NT2/D1 (cell line): ENCODE results near the gene CAPZA3.
"Not testable (repeated sequence)": the region's sequence is repeated elsewhere in the genome, so short reads cannot be mapped to it uniquely, and the experiment has no call there.

ENCODE experiments used
- DNase-seq: peaks from one replicate; pipeline ENCODE4 v3.0.0-alpha.2; 2011; ENCODE audit warnings: low read depth, low spot score
- H3K27me3 ChIP-seq: 2 replicates; pipeline ENCODE4 v1.6.0; 2011; ENCODE audit warnings: mild to moderate bottlenecking; ENCODE audit not compliant: insufficient read length, insufficient read depth
- H3K36me3 ChIP-seq: 2 replicates; pipeline ENCODE4 v1.6.1; 2011; ENCODE audit warnings: mild to moderate bottlenecking, low read length, mixed read lengths; ENCODE audit not compliant: insufficient read depth, insufficient read length
- H3K4me1 ChIP-seq: 2 replicates; pipeline ENCODE4 v1.5.1; 2011; ENCODE audit not compliant: insufficient read depth, insufficient read length
- H3K4me3 ChIP-seq: 2 replicates; pipeline ENCODE4 v1.5.1; 2011; ENCODE audit warnings: low read depth; ENCODE audit not compliant: insufficient read length
- H3K9ac ChIP-seq: 2 replicates; pipeline ENCODE4 v1.6.0; 2011; ENCODE audit warnings: low read depth; ENCODE audit not compliant: insufficient read length
- H3K9me3 ChIP-seq: 2 replicates; pipeline ENCODE4 v1.5.1; 2011; ENCODE audit warnings: mild to moderate bottlenecking, low read length; ENCODE audit not compliant: insufficient read depth
- SUZ12 ChIP-seq: IDR thresholded peaks from 2 replicates; pipeline ENCODE4 v1.6.1; 2011; ENCODE audit not compliant: insufficient read length, insufficient read depth; ENCODE audit errors: extremely low read depth
- YY1 ChIP-seq: IDR thresholded peaks from 2 replicates; pipeline ENCODE4 v1.6.1; 2011; ENCODE audit not compliant: insufficient read length, insufficient read depth
- ZNF274 ChIP-seq: IDR thresholded peaks from 2 replicates; pipeline ENCODE4 v1.6.1; 2011; ENCODE audit warnings: mild to moderate bottlenecking, low read depth, low read length

CAPZA3 gene

GRCh38 chr12:18737819-18738218 is at the start of gene CAPZA3, which contains the start of gene PLCZ1:
Gene CAPZA3 (plus strand): TSS chr12:18738119. CDS start chr12:18738269, 150 bp downstream.
Gene PLCZ1 (minus strand): TSS chr12:18738012. CDS start chr12:18737371, 641 bp downstream.
- Histone ChIP-seq H3K27me3 (no peaks in the 10 kb centered on the region), H3K9ac (no peak within 1 kb of the TSS), H3K9me3 (peaks cover 21% of the 10 kb centered on the region), H3K4me1 (no peaks in the 10 kb centered on the region), H3K4me3 (no peak within 1 kb of the TSS), H3K36me3 (no peaks in the 10 kb centered on the region)
- no peak for DNase-seq
- no peak for TF ChIP-seq ZNF274
- TF ChIP-seq SUZ12: no peak
- no peak for TF ChIP-seq YY1

GRCh38 chr12:18689771-18690170 is 48.1 kb upstream of the CAPZA3 start:
- Histone ChIP-seq H3K4me1 (no peaks in the 10 kb centered on the region), H3K9me3 (no peaks in the 10 kb centered on the region), H3K9ac (no peak overlapping the region), H3K4me3 (no peak overlapping the region), H3K27me3 (no peaks in the 10 kb centered on the region), H3K36me3 (no peaks in the 10 kb centered on the region)
- DNase-seq: no peak
- TF ChIP-seq YY1 (no peak), SUZ12 (no peak), ZNF274 (no peak)

- Histone ChIP-seq H3K9me3 (no peaks in the 10 kb centered on the region), H3K4me3 (no peak overlapping the region), H3K9ac (no peak overlapping the region), H3K4me1 (no peaks in the 10 kb centered on the region), H3K36me3 (no peaks in the 10 kb centered on the region), H3K27me3 (no peaks in the 10 kb centered on the region)
- DNase-seq: peak; percentile 20
- TF ChIP-seq ZNF274: no peak
- no peak for TF ChIP-seq SUZ12
- no peak for TF ChIP-seq YY1
Observed at GRCh38 chr12:18690653-18691052, 47.3 kb upstream of the CAPZA3 start.

GRCh38 chr12:18693986-18694385 is 43.9 kb upstream of the CAPZA3 start:
- not testable (repeated sequence) for H3K27me3 ChIP-seq, H3K9me3 ChIP-seq, H3K4me1 ChIP-seq, H3K9ac ChIP-seq, H3K36me3 ChIP-seq, DNase-seq, H3K4me3 ChIP-seq

- Histone ChIP-seq H3K9me3 (no peaks in the 10 kb centered on the region), H3K4me1 (no peaks in the 10 kb centered on the region), H3K4me3 (no peak overlapping the region), H3K36me3 (no peaks in the 10 kb centered on the region), H3K9ac (no peak overlapping the region), H3K27me3 (no peaks in the 10 kb centered on the region)
- no peak for DNase-seq
- TF ChIP-seq SUZ12 (no peak), YY1 (no peak), ZNF274 (no peak)
Observed at GRCh38 chr12:18696971-18697602, 40.8 kb upstream of the CAPZA3 start.

GRCh38 chr12:18700271-18700670 is 37.6 kb upstream of the CAPZA3 start:
- Histone ChIP-seq H3K9me3 (no peaks in the 10 kb centered on the region), H3K36me3 (no peaks in the 10 kb centered on the region), H3K27me3 (no peaks in the 10 kb centered on the region), H3K4me1 (no peaks in the 10 kb centered on the region), H3K4me3 (no peak overlapping the region), H3K9ac (no peak overlapping the region)
- TF ChIP-seq SUZ12: no peak
- no peak for TF ChIP-seq ZNF274
- no peak for TF ChIP-seq YY1
- DNase-seq: peak; percentile 30

- peaks cover 7% of the 10 kb centered on the region for H3K9me3 ChIP-seq
- H3K27me3 ChIP-seq: no peaks in the 10 kb centered on the region
- DNase-seq: no peak
Observed at GRCh38 chr12:18703321-18703720, 34.6 kb upstream of the CAPZA3 start.

GRCh38 chr12:18703911-18704310 is 34.0 kb upstream of the CAPZA3 start:
- no peak for TF ChIP-seq YY1
- TF ChIP-seq SUZ12: no peak
- TF ChIP-seq ZNF274: no peak
- Histone ChIP-seq H3K27me3 (no peaks in the 10 kb centered on the region), H3K4me1 (no peaks in the 10 kb centered on the region), H3K36me3 (no peaks in the 10 kb centered on the region), H3K9ac (no peak overlapping the region), H3K9me3 (peaks cover 7% of the 10 kb centered on the region), H3K4me3 (no peak overlapping the region)
- no peak for DNase-seq

More at GRCh38 chr12:18703321-18703720, 34.6 kb upstream of the CAPZA3 start:
- H3K9ac ChIP-seq: no peak overlapping the region
- H3K36me3 ChIP-seq: no peaks in the 10 kb centered on the region
- TF ChIP-seq SUZ12: no peak
- TF ChIP-seq YY1: no peak
- no peak for TF ChIP-seq ZNF274
- H3K4me3 ChIP-seq: no peak overlapping the region
- H3K4me1 ChIP-seq: no peaks in the 10 kb centered on the region
